ENCODE results near the gene CPLANE1. TPM values are rescaled to one million over a fixed set of nuclear protein-coding genes. Genes with fewer than 3 reads are reported as not detected.

CPLANE1 gene
- polyA plus RNA-seq, 2 donors = 1.5 to 1.8 TPM

GRCh38 chr5:37190592-37190991 lies 58.6 kb downstream of the CPLANE1 start:
- Histone ChIP-seq H3K27me3 (ENCODE audit: control insufficient read depth in 1 of 2, insufficient read depth in 2 of 2, low read length in 2 of 2) (no peaks in the 10 kb centered on the region), H3K36me3 (ENCODE audit: control insufficient read depth in 2 of 2, insufficient read depth in 2 of 2, low read length in 1 of 2) (no peaks in the 10 kb centered on the region), H3K9me3 (ENCODE audit: control insufficient read depth in 2 of 2, insufficient read depth in 1 of 2, low read depth in 1 of 2, low read length in 1 of 2) (no peaks in the 10 kb centered on the region), H3K27ac (ENCODE audit: low read depth in 2 of 2, low read length in 1 of 2) (no peak overlapping the region), H3K4me1 (ENCODE audit: control insufficient read depth in 2 of 2, insufficient read depth in 2 of 2, low read length in 1 of 2) (no peaks in the 10 kb centered on the region), H3K4me3 (ENCODE audit: low read depth in 1 of 2, low read length in 2 of 2) (no peak overlapping the region)
- 96 to 99% methylated on average over 2 of the region's 2 CpGs for WGBS, 2 donors

- Histone ChIP-seq H3K27ac (ENCODE audit: low read depth in 2 of 2, low read length in 1 of 2) (no peak overlapping the region), H3K27me3 (ENCODE audit: control insufficient read depth in 1 of 2, insufficient read depth in 2 of 2, low read length in 2 of 2) (no peaks in the 10 kb centered on the region), H3K9me3 (ENCODE audit: control insufficient read depth in 2 of 2, insufficient read depth in 1 of 2, low read depth in 1 of 2, low read length in 1 of 2) (no peaks in the 10 kb centered on the region), H3K36me3 (ENCODE audit: control insufficient read depth in 2 of 2, insufficient read depth in 2 of 2, low read length in 1 of 2) (no peaks in the 10 kb centered on the region), H3K4me3 (ENCODE audit: low read depth in 1 of 2, low read length in 2 of 2) (no peak overlapping the region), H3K4me1 (ENCODE audit: control insufficient read depth in 2 of 2, insufficient read depth in 2 of 2, low read length in 1 of 2) (no peaks in the 10 kb centered on the region)
- 95 to 98% methylated on average over 4 of the region's 4 CpGs for WGBS, 2 donors
Measured at GRCh38 chr5:37189355-37189754, 59.8 kb downstream of the CPLANE1 start.

GRCh38 chr5:37187465-37187977 lies 61.7 kb downstream of the CPLANE1 start:
- Histone ChIP-seq H3K4me3 (ENCODE audit: low read depth in 1 of 2, low read length in 2 of 2) (no peak overlapping the region), H3K36me3 (ENCODE audit: control insufficient read depth in 2 of 2, insufficient read depth in 2 of 2, low read length in 1 of 2) (no peaks in the 10 kb centered on the region), H3K27me3 (ENCODE audit: control insufficient read depth in 1 of 2, insufficient read depth in 2 of 2, low read length in 2 of 2) (no peaks in the 10 kb centered on the region), H3K4me1 (ENCODE audit: control insufficient read depth in 2 of 2, insufficient read depth in 2 of 2, low read length in 1 of 2) (no peaks in the 10 kb centered on the region), H3K9me3 (ENCODE audit: control insufficient read depth in 2 of 2, insufficient read depth in 1 of 2, low read depth in 1 of 2, low read length in 1 of 2) (no peaks in the 10 kb centered on the region), H3K27ac (ENCODE audit: low read depth in 2 of 2, low read length in 1 of 2) (no peak overlapping the region)
- 92 to 95% methylated on average over 3 of the region's 3 CpGs for WGBS, 2 donors

GRCh38 chr5:37184748-37185364 lies 64.3 kb downstream of the CPLANE1 start:
- Histone ChIP-seq H3K27ac (ENCODE audit: low read depth in 2 of 2, low read length in 1 of 2) (no peak overlapping the region), H3K4me3 (ENCODE audit: low read depth in 1 of 2, low read length in 2 of 2) (no peak overlapping the region), H3K27me3 (ENCODE audit: control insufficient read depth in 1 of 2, insufficient read depth in 2 of 2, low read length in 2 of 2) (no peaks in the 10 kb centered on the region), H3K4me1 (ENCODE audit: control insufficient read depth in 2 of 2, insufficient read depth in 2 of 2, low read length in 1 of 2) (no peaks in the 10 kb centered on the region), H3K9me3 (ENCODE audit: control insufficient read depth in 2 of 2, insufficient read depth in 1 of 2, low read depth in 1 of 2, low read length in 1 of 2) (no peaks in the 10 kb centered on the region), H3K36me3 (ENCODE audit: control insufficient read depth in 2 of 2, insufficient read depth in 2 of 2, low read length in 1 of 2) (no peaks in the 10 kb centered on the region)
- WGBS, 2 donors = 81 to 89% methylated on average over 4 of the region's 4 CpGs

DNA sequence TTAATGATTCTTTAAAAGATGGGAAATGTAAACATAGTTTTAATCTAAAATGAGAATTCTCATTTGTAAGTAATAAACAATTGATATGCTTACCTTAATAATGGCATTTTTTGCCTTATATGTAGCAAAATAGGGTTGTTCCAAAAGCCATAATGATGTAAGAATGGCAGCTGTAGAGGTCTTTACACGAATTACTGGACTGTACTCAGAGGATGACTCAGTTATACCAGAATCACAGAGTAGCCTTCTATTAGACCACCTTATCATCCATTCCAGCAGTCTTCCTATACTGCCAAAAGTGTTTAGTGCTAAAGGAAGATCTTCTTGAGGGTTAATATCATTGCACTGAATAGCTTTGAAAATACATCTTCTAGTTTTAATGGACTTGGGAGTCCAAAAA lies 66.5 kb downstream of the CPLANE1 start:
- Histone ChIP-seq H3K9me3 (ENCODE audit: control insufficient read depth in 2 of 2, insufficient read depth in 1 of 2, low read depth in 1 of 2, low read length in 1 of 2) (no peaks in the 10 kb centered on the region), H3K27me3 (ENCODE audit: control insufficient read depth in 1 of 2, insufficient read depth in 2 of 2, low read length in 2 of 2) (no peaks in the 10 kb centered on the region), H3K27ac (ENCODE audit: low read depth in 2 of 2, low read length in 1 of 2) (no peak overlapping the region), H3K36me3 (ENCODE audit: control insufficient read depth in 2 of 2, insufficient read depth in 2 of 2, low read length in 1 of 2) (no peaks in the 10 kb centered on the region), H3K4me1 (ENCODE audit: control insufficient read depth in 2 of 2, insufficient read depth in 2 of 2, low read length in 1 of 2) (no peaks in the 10 kb centered on the region), H3K4me3 (ENCODE audit: low read depth in 1 of 2, low read length in 2 of 2) (no peak overlapping the region)
- 68 to 80% methylated on average over 1 of the region's 1 CpG for WGBS, 2 donors

GRCh38 chr5:37174928-37175327 lies 74.2 kb downstream of the CPLANE1 start:
- Histone ChIP-seq H3K27me3 (ENCODE audit: control insufficient read depth in 1 of 2, insufficient read depth in 2 of 2, low read length in 2 of 2) (no peaks in the 10 kb centered on the region), H3K4me3 (ENCODE audit: low read depth in 1 of 2, low read length in 2 of 2) (no peak overlapping the region), H3K4me1 (ENCODE audit: control insufficient read depth in 2 of 2, insufficient read depth in 2 of 2, low read length in 1 of 2) (no peaks in the 10 kb centered on the region), H3K36me3 (ENCODE audit: control insufficient read depth in 2 of 2, insufficient read depth in 2 of 2, low read length in 1 of 2) (peaks cover 6% of the 10 kb centered on the region in 2 donors), H3K27ac (ENCODE audit: low read depth in 2 of 2, low read length in 1 of 2) (no peak overlapping the region), H3K9me3 (ENCODE audit: control insufficient read depth in 2 of 2, insufficient read depth in 1 of 2, low read depth in 1 of 2, low read length in 1 of 2) (no peaks in the 10 kb centered on the region)
- 86 to 89% methylated on average over 3 of the region's 3 CpGs for WGBS, 2 donors

- H3K27ac ChIP-seq (ENCODE audit: low read depth in 2 of 2, low read length in 1 of 2) = no peak overlapping the region
- 95 to 98% methylated on average over 2 of the region's 2 CpGs for WGBS, 2 donors
- no peak overlapping the region for H3K4me3 ChIP-seq (ENCODE audit: low read depth in 1 of 2, low read length in 2 of 2)
- no peaks in the 10 kb centered on the region for H3K4me1 ChIP-seq (ENCODE audit: control insufficient read depth in 2 of 2, insufficient read depth in 2 of 2, low read length in 1 of 2)
- H3K27me3 ChIP-seq (ENCODE audit: control insufficient read depth in 1 of 2, insufficient read depth in 2 of 2, low read length in 2 of 2) = no peaks in the 10 kb centered on the region
- peaks cover 9 to 11% of the 10 kb centered on the region in 2 donors for H3K36me3 ChIP-seq (ENCODE audit: control insufficient read depth in 2 of 2, insufficient read depth in 2 of 2, low read length in 1 of 2)
- no peaks in the 10 kb centered on the region for H3K9me3 ChIP-seq (ENCODE audit: control insufficient read depth in 2 of 2, insufficient read depth in 1 of 2, low read depth in 1 of 2, low read length in 1 of 2)
Measured at GRCh38 chr5:37172957-37173356, 76.2 kb downstream of the CPLANE1 start.

GRCh38 chr5:37170856-37171255 lies 78.3 kb downstream of the CPLANE1 start:
- no peaks in the 10 kb centered on the region for H3K27me3 ChIP-seq (ENCODE audit: control insufficient read depth in 1 of 2, insufficient read depth in 2 of 2, low read length in 2 of 2)
- H3K36me3 ChIP-seq (ENCODE audit: control insufficient read depth in 2 of 2, insufficient read depth in 2 of 2, low read length in 1 of 2) = peaks cover 9 to 11% of the 10 kb centered on the region in 2 donors
- no peaks in the 10 kb centered on the region for H3K4me1 ChIP-seq (ENCODE audit: control insufficient read depth in 2 of 2, insufficient read depth in 2 of 2, low read length in 1 of 2)
- H3K9me3 ChIP-seq (ENCODE audit: control insufficient read depth in 2 of 2, insufficient read depth in 1 of 2, low read depth in 1 of 2, low read length in 1 of 2) = no peaks in the 10 kb centered on the region
- no peak overlapping the region for H3K27ac ChIP-seq (ENCODE audit: low read depth in 2 of 2, low read length in 1 of 2)
- no peak overlapping the region for H3K4me3 ChIP-seq (ENCODE audit: low read depth in 1 of 2, low read length in 2 of 2)
- 94 to 95% methylated on average over 6 of the region's 6 CpGs for WGBS, 2 donors

GRCh38 chr5:37166197-37166596 lies 83.0 kb downstream of the CPLANE1 start:
- no peaks in the 10 kb centered on the region for H3K9me3 ChIP-seq (ENCODE audit: control insufficient read depth in 2 of 2, insufficient read depth in 1 of 2, low read depth in 1 of 2, low read length in 1 of 2)
- peaks cover 5 to 9% of the 10 kb centered on the region in 2 donors for H3K36me3 ChIP-seq (ENCODE audit: control insufficient read depth in 2 of 2, insufficient read depth in 2 of 2, low read length in 1 of 2)
- H3K27ac ChIP-seq (ENCODE audit: low read depth in 2 of 2, low read length in 1 of 2) = no peak overlapping the region
- no peaks in the 10 kb centered on the region for H3K4me1 ChIP-seq (ENCODE audit: control insufficient read depth in 2 of 2, insufficient read depth in 2 of 2, low read length in 1 of 2)
- H3K4me3 ChIP-seq (ENCODE audit: low read depth in 1 of 2, low read length in 2 of 2) = no peak overlapping the region
- 75 to 94% methylated on average over 3 of the region's 3 CpGs for WGBS, 2 donors
- H3K27me3 ChIP-seq (ENCODE audit: control insufficient read depth in 1 of 2, insufficient read depth in 2 of 2, low read length in 2 of 2) = no peaks in the 10 kb centered on the region

DNA sequence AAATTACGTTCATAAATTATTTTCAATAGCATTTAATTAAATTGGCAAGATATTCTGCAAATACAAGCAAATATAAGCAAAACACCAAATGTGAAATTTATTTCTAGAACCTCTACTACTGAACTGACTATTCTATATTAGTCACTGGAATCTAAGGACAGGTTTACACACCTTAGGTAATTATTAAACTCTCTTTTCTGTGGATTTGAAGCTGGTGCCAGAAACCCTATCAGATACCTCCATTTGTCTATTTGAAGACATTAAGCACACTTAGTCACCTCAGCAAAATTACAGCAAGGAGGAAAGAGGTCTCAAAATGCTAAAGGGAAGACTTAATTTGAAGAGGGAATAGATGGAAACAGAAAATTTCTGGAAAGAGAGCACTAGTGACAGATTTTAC lies 83.4 kb downstream of the CPLANE1 start:
- no peaks in the 10 kb centered on the region for H3K4me1 ChIP-seq (ENCODE audit: control insufficient read depth in 2 of 2, insufficient read depth in 2 of 2, low read length in 1 of 2)
- peaks cover 5% of the 10 kb centered on the region in 2 donors for H3K36me3 ChIP-seq (ENCODE audit: control insufficient read depth in 2 of 2, insufficient read depth in 2 of 2, low read length in 1 of 2)
- no peak overlapping the region for H3K27ac ChIP-seq (ENCODE audit: low read depth in 2 of 2, low read length in 1 of 2)
- H3K27me3 ChIP-seq (ENCODE audit: control insufficient read depth in 1 of 2, insufficient read depth in 2 of 2, low read length in 2 of 2) = no peaks in the 10 kb centered on the region
- WGBS, 2 donors = 71 to 82% methylated on average over 1 of the region's 1 CpG
- no peaks in the 10 kb centered on the region for H3K9me3 ChIP-seq (ENCODE audit: control insufficient read depth in 2 of 2, insufficient read depth in 1 of 2, low read depth in 1 of 2, low read length in 1 of 2)
- H3K4me3 ChIP-seq (ENCODE audit: low read depth in 1 of 2, low read length in 2 of 2) = no peak overlapping the region
